Measurements from ENCODE around the gene KRTAP10-2. TPM values are rescaled to one million over a fixed set of nuclear protein-coding genes. Genes with fewer than 3 reads are reported as not detected.
"Not testable (repeated sequence)": the region's sequence is repeated elsewhere in the genome, so short reads cannot be mapped to it uniquely, and the experiment has no call there.

KRTAP10-2 gene
- total RNA-seq, 6 experiments from 2014 or later, result not detected

DNA sequence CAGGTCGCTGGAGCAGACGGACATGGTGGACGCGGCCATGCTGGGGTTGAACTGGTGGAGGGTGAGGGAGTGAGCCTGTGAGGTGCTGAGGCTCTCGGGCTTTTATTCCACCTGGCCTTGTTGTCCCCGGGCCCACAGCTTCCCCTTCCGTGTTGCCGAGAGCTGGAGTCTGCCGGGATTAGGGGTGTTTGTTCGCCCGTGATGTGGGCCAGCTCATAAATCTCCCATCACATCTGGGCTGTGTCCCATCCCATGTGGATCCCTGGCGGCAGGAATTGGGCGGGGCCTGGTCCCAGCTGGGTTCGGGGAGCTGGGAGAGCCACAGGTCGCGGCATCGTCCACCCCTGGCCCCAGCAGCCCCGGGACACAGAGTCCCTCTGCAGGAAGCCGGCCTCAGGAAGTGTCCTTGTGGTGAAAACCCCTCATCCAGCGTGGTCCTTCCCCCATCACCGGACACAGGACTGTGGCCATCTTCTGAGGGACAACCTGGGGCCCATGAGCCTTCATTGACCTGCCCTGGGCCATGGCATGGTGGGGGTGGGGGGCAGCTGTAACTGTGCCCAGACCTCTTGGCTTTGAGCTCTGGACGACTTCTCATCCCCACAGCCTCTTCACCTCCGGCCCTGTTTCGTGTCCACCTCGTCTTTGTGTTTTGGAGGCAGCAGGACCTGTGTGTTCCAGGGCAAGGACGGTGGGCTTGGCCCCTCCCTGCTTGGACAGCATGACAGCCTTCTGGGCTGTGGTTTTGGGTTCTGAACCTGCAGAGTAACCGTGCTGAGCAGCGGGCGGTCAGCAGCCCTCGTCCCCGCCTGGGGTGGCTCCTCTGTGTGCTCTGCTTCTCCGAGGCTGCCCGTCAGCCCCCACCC, 41.4 kb upstream of the KRTAP10-2 start, which contains the start of gene KRTAP10-6:
KRTAP10-6 (minus strand) TSS at position 60 of the 866 bp plus-strand sequence; CDS start at position 39, 21 bp downstream.
- TF ChIP-seq, protein P1, sequence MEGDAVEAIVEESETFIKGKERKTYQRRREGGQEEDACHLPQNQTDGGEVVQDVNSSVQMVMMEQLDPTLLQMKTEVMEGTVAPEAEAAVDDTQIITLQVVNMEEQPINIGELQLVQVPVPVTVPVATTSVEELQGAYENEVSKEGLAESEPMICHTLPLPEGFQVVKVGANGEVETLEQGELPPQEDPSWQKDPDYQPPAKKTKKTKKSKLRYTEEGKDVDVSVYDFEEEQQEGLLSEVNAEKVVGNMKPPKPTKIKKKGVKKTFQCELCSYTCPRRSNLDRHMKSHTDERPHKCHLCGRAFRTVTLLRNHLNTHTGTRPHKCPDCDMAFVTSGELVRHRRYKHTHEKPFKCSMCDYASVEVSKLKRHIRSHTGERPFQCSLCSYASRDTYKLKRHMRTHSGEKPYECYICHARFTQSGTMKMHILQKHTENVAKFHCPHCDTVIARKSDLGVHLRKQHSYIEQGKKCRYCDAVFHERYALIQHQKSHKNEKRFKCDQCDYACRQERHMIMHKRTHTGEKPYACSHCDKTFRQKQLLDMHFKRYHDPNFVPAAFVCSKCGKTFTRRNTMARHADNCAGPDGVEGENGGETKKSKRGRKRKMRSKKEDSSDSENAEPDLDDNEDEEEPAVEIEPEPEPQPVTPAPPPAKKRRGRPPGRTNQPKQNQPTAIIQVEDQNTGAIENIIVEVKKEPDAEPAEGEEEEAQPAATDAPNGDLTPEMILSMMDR (IDR thresholded peaks at IDR 0.05), result no peak
- no peak for TF ChIP-seq POLR2A (IDR thresholded peaks at IDR 0.05)
- no peaks in the 10 kb centered on the region for H3K9me3 ChIP-seq
- H3K27ac ChIP-seq, result peak within 1 kb of the TSS in 1 of 3 donors; percentile 53
- peak in 1 of 3 donors; percentile 51 for DNase-seq
- no peaks in the 10 kb centered on the region for H3K36me3 ChIP-seq
- ATAC-seq, result peak in 3 of 4 donors; percentile 7 to 51 (median 36)
- intact Hi-C loops (cut with DNase I), result no loop called here
- H3K4me3 ChIP-seq, result no peak within 1 kb of the TSS
- peaks cover 0 to 8% (median 0%) of the 10 kb centered on the region in 4 donors for H3K4me1 ChIP-seq
- WGBS (ENCODE audit: insufficient coverage, low coverage, low lambda C conversion rate, missing lambda C conversion rate), result 50% methylated on average over 1 of the region's 33 CpGs
- H3K27me3 ChIP-seq, result no peaks in the 10 kb centered on the region

DNA sequence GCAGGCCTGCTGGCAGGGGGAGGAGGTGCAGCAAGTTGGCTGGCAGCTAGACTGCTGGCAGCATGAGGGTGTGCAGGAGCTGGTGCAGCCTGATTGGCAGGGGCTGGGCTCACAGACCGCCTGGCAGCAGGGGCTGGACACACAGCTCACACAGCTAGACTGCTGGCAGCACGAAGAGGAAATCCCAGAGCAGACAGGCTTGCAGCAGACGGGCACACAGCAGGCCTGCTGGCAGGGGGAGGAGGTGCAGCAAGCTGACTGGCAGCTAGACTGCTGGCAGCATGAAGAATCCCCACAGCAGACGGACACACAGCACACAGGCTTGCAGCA, 40.5 kb upstream of the KRTAP10-2 start:
- H3K4me1 ChIP-seq; DNase-seq; H3K9me3 ChIP-seq; intact Hi-C loops (cut with DNase I); H3K27ac ChIP-seq; H3K4me3 ChIP-seq; H3K36me3 ChIP-seq; ATAC-seq; H3K27me3 ChIP-seq: not testable (repeated sequence)
- no CpG with 5 or more reads among the region's 4 CpGs for WGBS (ENCODE audit: insufficient coverage, low coverage, low lambda C conversion rate, missing lambda C conversion rate)

DNA sequence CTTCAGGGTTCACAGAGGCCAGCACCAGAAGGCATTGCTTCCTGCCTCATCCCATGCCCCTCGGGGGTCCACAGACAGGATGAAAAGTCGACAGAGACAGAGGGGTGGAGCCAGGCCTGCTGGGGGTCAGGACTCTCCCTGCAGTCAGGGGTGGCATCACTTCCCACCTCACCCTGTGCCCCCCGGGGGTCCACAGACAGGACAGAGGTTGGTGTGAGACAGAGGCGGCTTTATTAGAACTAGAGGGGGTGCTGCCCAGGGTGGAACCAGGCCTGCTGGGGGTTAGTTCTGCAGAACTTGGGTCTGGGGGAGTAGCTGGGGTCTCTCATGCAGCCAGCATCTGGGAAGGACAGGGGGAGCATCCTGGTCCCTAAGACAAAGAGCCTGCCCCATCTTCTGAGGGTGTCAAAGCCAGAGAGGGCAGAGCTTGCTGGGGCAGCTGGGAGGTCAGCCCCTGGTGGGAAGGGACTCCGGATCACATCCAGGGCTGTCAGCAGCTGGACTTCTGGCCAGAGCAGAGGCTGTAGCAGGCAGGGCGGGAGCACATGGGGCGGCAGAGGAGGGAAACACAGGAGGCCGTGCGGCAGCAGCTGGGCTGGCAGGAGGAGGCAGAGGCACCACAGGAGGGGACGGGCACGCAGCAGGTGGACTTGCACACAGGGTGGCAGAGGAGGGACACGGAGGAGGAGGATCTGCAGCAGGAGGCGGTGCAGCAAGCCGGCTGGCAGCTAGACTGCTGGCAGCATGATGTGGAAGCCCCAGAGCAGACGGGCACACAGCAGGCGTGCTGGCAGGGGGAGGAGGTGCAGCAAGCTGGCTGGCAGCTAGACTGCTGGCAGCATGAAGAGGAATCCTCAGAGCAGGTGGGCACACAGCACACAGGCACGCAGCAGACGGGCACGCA, 39.8 kb upstream of the KRTAP10-2 start:
- WGBS (ENCODE audit: insufficient coverage, low coverage, low lambda C conversion rate, missing lambda C conversion rate), result 54% methylated on average over 5 of the region's 19 CpGs
- H3K4me3 ChIP-seq; DNase-seq; ATAC-seq; H3K36me3 ChIP-seq; H3K4me1 ChIP-seq; H3K27me3 ChIP-seq; H3K9me3 ChIP-seq; H3K27ac ChIP-seq; intact Hi-C loops (cut with DNase I): not testable (repeated sequence)

DNA sequence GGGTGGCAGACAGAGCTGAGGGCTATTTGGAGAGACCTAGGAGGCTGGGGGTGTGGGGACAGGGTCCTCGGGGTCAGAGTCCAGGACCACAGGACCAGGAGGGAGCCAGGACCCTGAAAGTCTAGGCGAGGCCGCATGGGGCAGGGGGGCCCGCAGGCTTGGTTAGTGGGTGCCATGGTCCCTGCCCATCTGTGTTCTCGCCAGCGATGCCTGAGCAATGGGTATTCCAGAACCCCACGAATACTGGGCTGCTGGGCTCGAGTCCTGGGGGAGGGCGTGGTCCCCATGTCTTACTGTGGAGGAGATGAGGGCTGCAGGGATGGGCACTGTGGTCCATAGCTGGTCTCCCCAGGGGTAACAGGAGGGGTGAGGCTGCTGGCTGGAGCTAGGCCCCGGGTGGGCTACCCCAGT, 39.0 kb upstream of the KRTAP10-2 start:
- intact Hi-C loops (cut with DNase I), result no loop called here
- no peaks in the 10 kb centered on the region for H3K27me3 ChIP-seq
- ATAC-seq (no peak), DNase-seq (no peak)
- no peaks in the 10 kb centered on the region for H3K36me3 ChIP-seq
- no peak overlapping the region for H3K4me3 ChIP-seq
- TF ChIP-seq, protein P1 (IDR thresholded peaks at IDR 0.05), result no peak
- no peak for TF ChIP-seq POLR2A (IDR thresholded peaks at IDR 0.05)
- WGBS (ENCODE audit: insufficient coverage, low coverage, low lambda C conversion rate, missing lambda C conversion rate), result 80% methylated on average over 1 of the region's 10 CpGs
- H3K9me3 ChIP-seq, result no peaks in the 10 kb centered on the region
- peaks cover 0 to 8% (median 0%) of the 10 kb centered on the region in 4 donors for H3K4me1 ChIP-seq
- H3K27ac ChIP-seq, result no peak overlapping the region

DNA sequence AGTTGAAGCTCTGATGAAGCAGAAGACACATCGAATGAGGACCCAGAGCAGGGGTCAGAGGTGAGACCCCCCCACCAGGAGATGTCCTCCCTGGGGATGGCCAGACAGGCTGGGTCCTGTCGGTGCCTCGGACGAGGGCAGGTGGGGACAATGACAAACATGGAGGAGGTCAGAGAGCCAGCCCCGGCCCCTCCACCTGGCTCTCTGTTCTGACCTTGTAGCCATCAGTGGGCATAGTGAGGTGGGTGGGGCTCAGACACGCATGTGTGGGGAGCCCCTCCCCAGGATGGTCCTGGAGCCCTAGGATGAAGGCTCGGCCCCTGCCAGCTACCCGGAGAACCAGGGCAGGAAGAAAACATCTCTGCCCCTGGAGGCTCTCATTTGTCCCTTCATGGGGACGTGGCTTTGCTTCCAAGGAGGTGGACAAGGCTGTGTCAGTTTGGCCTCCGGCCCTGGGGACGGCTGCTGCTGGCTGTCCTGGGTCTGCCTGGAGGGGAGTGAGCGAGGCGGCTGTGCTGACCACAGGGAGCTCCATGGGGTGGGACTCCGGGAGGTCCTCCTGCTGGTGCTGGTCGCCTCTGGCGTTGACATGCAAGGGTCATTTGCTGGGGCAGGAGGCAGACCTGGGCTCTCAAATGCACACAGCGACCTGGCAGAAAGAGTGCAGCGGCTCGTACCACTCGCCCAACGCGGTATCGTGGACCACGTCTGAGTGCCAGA, 38.4 kb upstream of the KRTAP10-2 start:
- ATAC-seq (no peak), DNase-seq (no peak)
- H3K9me3 ChIP-seq, result no peaks in the 10 kb centered on the region
- WGBS (ENCODE audit: insufficient coverage, low coverage, low lambda C conversion rate, missing lambda C conversion rate), result 60% methylated on average over 1 of the region's 24 CpGs
- H3K27ac ChIP-seq, result no peak overlapping the region
- H3K4me3 ChIP-seq, result no peak overlapping the region
- TF ChIP-seq, protein P1 (IDR thresholded peaks at IDR 0.05), result no peak
- TF ChIP-seq POLR2A (IDR thresholded peaks at IDR 0.05), result no peak
- no peaks in the 10 kb centered on the region for H3K36me3 ChIP-seq
- intact Hi-C loops (cut with DNase I), result no loop called here
- H3K4me1 ChIP-seq, result peaks cover 0 to 8% (median 0%) of the 10 kb centered on the region in 4 donors
- no peaks in the 10 kb centered on the region for H3K27me3 ChIP-seq
